Lower lobe of right lung (tissue), 2 donors: Measurements from ENCODE around the gene C6orf47. TPM values are rescaled to one million over a fixed set of nuclear protein-coding genes. Genes with fewer than 3 reads are reported as not detected.

Source experiments
- ATAC-seq, 2 donors: fragments of 200-7000 bp; cut with Tn5 transposase; one replicate each; pipeline ENCODE4 v1.9.1; 2020 to 2022; ENCODE audit warnings: mild to moderate bottlenecking in 2 of 2, moderate library complexity in 2 of 2
- DNase-seq: peaks from one replicate; pipeline ENCODE4 v3.0.0-alpha.2; 2020
- H3K27ac ChIP-seq: fragments of 200-600 bp; one replicate; pipeline ENCODE4 v1.8.0; 2022
- H3K27me3 ChIP-seq: fragments of 200-600 bp; one replicate; pipeline ENCODE4 v1.8.0; 2022; ENCODE audit warnings: low read depth
- H3K36me3 ChIP-seq: fragments of 200-600 bp; one replicate; pipeline ENCODE4 v1.8.0; 2022; ENCODE audit warnings: mild to moderate bottlenecking
- H3K4me1 ChIP-seq: fragments of 200-600 bp; one replicate; pipeline ENCODE4 v1.8.0; 2022
- H3K4me3 ChIP-seq: fragments of 200-600 bp; one replicate; pipeline ENCODE4 v1.8.0; 2022; ENCODE audit warnings: mild to moderate bottlenecking
- H3K9me3 ChIP-seq: fragments of 200-600 bp; one replicate; pipeline ENCODE4 v1.8.0; 2022
- intact Hi-C: fragments of 100-400 bp; cut with DNase I; formaldehyde crosslinking; loops from one replicate; pipeline ENCODE4 v1.11.0; 2022
- total RNA-seq: library from RNA; stranded (reverse); fragmentation: NEBNext Ultra II Directional; extraction: Animal tissue kit (Norgen Biotek cat#: 25700); gene quantifications from one replicate; pipeline ENCODE4 v1.2.1, GENCODE V29; 2021
- TF ChIP-seq, protein P1 (sequence below): fragments of 200-600 bp; IDR thresholded peaks from one replicate; pipeline ENCODE4 v1.8.0; 2022; ENCODE audit warnings: antibody characterized with exemption, mild to moderate bottlenecking
- donor health status: DM: no; HTN: yes; CAD: no; lungs with severe emphysema.

Gene C6orf47
- total RNA-seq, 1 donor from 2014 or later, result 24.7 TPM

DNA sequence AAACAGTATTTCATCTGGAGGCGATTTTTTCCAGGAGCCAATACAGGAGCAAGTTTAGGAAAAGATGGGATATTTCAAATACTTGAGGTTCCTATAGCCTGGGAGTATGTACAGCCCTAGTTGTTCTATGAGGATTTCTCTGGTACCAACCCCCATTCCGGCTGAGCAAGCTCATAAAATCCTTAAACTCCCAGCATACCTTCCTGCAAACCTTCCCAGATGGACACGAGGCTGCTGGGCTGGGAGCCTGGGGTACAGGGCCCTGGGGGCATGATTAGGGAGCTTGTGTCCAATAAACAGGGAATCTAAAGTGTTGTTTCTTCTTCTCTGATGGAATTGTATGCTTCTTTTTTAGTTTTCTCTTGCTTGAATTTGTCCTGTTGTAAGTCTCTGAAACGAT is 38.6 kb downstream of the C6orf47 start:
- H3K27ac ChIP-seq, result peak overlapping the region; percentile 97
- ATAC-seq, result no peak
- H3K4me3 ChIP-seq, result peak overlapping the region; percentile 80
- DNase-seq, result no peak
- H3K9me3 ChIP-seq, result no peaks in the 10 kb centered on the region
- TF ChIP-seq, protein P1, sequence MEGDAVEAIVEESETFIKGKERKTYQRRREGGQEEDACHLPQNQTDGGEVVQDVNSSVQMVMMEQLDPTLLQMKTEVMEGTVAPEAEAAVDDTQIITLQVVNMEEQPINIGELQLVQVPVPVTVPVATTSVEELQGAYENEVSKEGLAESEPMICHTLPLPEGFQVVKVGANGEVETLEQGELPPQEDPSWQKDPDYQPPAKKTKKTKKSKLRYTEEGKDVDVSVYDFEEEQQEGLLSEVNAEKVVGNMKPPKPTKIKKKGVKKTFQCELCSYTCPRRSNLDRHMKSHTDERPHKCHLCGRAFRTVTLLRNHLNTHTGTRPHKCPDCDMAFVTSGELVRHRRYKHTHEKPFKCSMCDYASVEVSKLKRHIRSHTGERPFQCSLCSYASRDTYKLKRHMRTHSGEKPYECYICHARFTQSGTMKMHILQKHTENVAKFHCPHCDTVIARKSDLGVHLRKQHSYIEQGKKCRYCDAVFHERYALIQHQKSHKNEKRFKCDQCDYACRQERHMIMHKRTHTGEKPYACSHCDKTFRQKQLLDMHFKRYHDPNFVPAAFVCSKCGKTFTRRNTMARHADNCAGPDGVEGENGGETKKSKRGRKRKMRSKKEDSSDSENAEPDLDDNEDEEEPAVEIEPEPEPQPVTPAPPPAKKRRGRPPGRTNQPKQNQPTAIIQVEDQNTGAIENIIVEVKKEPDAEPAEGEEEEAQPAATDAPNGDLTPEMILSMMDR, result no peak
- peaks cover 22% of the 10 kb centered on the region for H3K4me1 ChIP-seq
- H3K27me3 ChIP-seq, result no peaks in the 10 kb centered on the region
- H3K36me3 ChIP-seq, result peaks cover 48% of the 10 kb centered on the region
- intact Hi-C loops, result no loop called here

DNA sequence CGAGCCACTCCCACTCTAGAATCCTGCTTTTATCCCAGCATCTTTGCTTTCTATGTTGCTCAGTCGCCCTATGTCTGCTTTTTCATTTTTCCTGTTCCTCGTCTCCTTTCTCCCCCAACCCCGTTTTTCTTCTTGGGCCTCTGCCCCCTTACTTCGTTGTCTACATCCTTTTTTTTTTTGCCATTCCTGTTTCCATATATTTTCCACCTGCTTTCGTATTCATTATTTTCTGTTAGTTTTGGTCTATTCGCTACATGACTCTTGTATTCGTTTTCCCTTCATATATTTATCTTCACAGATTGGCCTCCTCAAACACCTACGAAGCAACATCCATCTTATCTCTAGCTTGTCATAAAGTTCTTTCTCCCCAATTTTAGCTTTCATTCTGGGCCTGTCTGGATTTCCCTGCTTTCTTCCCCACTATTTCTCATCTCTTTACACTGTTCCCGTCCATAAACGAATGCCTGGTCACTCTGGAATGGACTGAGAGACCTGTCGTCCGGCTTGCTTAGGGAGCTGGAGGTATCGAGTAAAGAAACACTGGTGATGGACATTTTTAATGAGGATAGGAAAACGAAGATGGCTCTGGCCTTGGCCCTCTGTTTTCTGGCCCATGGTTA is 39.1 kb downstream of the C6orf47 start:
- H3K36me3 ChIP-seq, result peaks cover 42% of the 10 kb centered on the region
- DNase-seq (no peak), ATAC-seq (no peak)
- H3K4me1 ChIP-seq, result peaks cover 22% of the 10 kb centered on the region
- H3K4me3 ChIP-seq, result peak overlapping the region; percentile 80
- TF ChIP-seq, protein P1, result no peak
- H3K9me3 ChIP-seq, result no peaks in the 10 kb centered on the region
- intact Hi-C loops, result no loop called here
- H3K27ac ChIP-seq, result peak overlapping the region; percentile 97
- H3K27me3 ChIP-seq, result no peaks in the 10 kb centered on the region

DNA sequence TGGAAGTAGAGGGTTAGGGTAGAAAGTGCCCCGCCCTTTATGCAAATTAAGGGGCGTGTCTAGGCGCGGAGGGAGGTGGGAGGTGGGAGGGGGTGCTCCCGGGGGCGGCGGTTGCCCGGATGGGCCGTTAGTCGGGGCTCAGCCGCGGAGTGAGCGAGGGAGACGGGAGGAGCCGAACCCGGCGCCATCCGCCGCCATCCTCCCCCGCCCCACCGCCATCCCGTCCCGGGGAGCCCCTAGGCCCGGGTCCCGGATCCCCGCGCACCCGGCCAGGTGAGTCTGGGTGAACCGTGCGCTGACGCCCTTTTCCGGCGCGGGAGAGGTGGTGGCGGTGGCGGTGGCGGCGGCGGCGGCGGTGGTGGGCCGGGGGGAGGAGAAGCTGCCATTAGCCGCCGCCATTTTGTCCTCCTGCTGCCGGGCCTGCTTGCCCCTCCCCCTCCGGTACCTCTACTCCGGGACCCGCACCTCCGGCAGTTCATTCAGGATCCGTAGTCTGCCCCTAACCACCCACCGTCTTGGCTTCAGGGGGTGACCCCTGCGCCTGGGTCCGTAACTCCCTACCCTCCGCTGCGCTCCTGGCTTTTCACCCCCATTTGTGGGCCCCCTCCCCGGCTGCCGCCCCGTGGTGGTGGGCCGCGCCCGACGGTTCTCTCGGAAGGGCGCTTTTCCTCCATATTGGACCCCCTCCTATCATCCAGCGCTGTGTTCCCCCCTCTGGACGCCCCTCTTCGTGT is 39.8 kb downstream of the C6orf47 start, which contains the start of gene PRRC2A:
Gene PRRC2A (plus strand): TSS at position 130 of the 734 bp plus-strand sequence. CDS start 2,075 bp downstream, outside the sequence.
- H3K4me3 ChIP-seq, result peak within 1 kb of the TSS; percentile 80
- peaks cover 22% of the 10 kb centered on the region for H3K4me1 ChIP-seq
- no peaks in the 10 kb centered on the region for H3K27me3 ChIP-seq
- peak; percentile 68 to 95 for ATAC-seq
- no peaks in the 10 kb centered on the region for H3K9me3 ChIP-seq
- TF ChIP-seq, protein P1, result no peak
- H3K27ac ChIP-seq, result peak within 1 kb of the TSS; percentile 97
- H3K36me3 ChIP-seq, result peaks cover 35% of the 10 kb centered on the region
- no peak for DNase-seq
- intact Hi-C loops, result no loop called here

DNA sequence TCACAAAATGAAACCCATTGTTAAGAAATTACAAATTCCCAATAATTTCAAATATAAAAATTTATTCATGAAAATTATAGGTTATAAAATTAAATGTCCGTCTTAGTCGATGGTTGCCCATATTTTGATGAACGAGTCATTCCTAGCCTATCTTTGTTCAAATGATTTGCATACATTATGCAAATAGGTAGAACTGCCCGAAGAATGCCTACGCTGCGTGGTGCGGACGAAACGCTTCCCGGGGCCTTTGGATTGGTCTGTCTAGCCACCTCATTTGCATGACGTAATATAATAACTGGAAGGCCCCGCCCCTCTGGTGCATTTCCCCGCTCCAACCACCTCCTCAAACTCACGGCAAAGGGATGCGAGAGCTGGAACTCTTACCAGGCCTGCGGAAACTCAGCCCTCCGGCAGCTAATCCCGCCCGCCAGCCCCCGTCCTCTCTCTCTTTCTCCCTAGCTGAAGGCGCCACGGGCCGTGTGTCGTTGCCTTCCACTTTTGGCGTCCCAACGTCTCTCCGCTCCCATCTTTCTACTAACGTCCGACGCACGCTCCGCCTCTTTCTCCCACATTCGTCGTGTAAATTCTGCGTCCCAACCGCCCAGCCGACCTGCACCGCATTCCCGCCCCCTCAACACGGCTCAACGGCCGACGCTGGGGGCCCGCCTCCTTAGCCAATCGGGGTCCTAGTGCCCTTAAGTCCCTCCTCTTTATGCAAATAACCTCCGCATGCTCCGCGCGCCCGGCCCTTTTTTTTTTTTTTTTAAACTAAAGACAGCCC is 40.6 kb downstream of the C6orf47 start:
- no peaks in the 10 kb centered on the region for H3K9me3 ChIP-seq
- DNase-seq, result peak; percentile 99
- peak overlapping the region; percentile 97 for H3K27ac ChIP-seq
- peaks cover 28% of the 10 kb centered on the region for H3K36me3 ChIP-seq
- peak; percentile 96 for ATAC-seq
- intact Hi-C loops, result no loop called here
- TF ChIP-seq, protein P1, result no peak
- peak overlapping the region; percentile 80 for H3K4me3 ChIP-seq
- H3K27me3 ChIP-seq, result no peaks in the 10 kb centered on the region
- peaks cover 22% of the 10 kb centered on the region for H3K4me1 ChIP-seq

DNA sequence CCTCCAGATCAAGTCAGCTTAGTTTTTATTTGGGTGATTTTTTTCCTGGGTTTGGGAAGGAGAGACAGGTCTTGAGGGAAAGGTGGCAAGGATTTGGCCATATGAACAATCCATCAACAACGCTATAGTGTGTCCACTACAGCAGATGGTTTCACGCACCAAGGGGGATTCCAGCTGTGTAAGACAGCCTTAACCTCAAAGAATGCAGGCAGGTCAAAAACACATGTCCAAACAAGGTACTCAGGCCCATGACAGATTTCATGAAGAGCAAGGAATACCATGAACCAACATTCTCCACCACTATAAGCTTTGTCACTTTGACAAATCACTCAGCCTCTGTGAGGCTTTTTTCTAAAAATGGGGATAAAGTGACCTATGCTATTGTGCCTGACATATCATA is 43.6 kb downstream of the C6orf47 start:
- no peaks in the 10 kb centered on the region for H3K36me3 ChIP-seq
- intact Hi-C loops, result no loop called here
- H3K4me3 ChIP-seq, result no peak overlapping the region
- DNase-seq (no peak), ATAC-seq (no peak)
- H3K27ac ChIP-seq, result no peak overlapping the region
- H3K27me3 ChIP-seq, result no peaks in the 10 kb centered on the region
- H3K9me3 ChIP-seq, result no peaks in the 10 kb centered on the region
- TF ChIP-seq, protein P1, result no peak
- peaks cover 18% of the 10 kb centered on the region for H3K4me1 ChIP-seq
